Left ventricle myocardium inferior (tissue), 1 donor: Measurements from ENCODE around the gene ANXA1. TPM values are rescaled to one million over a fixed set of nuclear protein-coding genes. Genes with fewer than 3 reads are reported as not detected.

Experiments used
- DNase-seq: peaks from one replicate; pipeline ENCODE4 v3.0.0-alpha.2; 2020
- H3K27ac ChIP-seq: fragments of 200-600 bp; replicated peaks from 2 replicates; pipeline ENCODE4 v1.8.0; 2021
- H3K27me3 ChIP-seq: fragments of 200-600 bp; 2 replicates; pipeline ENCODE4 v1.8.0; 2021; ENCODE audit warnings: low read depth
- H3K36me3 ChIP-seq: fragments of 200-600 bp; 2 replicates; pipeline ENCODE4 v1.8.0; 2021
- H3K4me1 ChIP-seq: fragments of 200-600 bp; 2 replicates; pipeline ENCODE4 v1.8.0; 2021
- H3K4me3 ChIP-seq: fragments of 200-600 bp; 2 replicates; pipeline ENCODE4 v1.8.0; 2021; ENCODE audit warnings: mild to moderate bottlenecking, moderate library complexity
- H3K9me3 ChIP-seq: fragments of 200-600 bp; replicated peaks from 2 replicates; pipeline ENCODE4 v1.8.0; 2021
- CTCF ChIP-seq: fragments of 200-600 bp; IDR thresholded peaks from 2 replicates; pipeline ENCODE4 v1.8.0; 2021; ENCODE audit warnings: antibody characterized with exemption, mild to moderate bottlenecking, borderline replicate concordance
- intact Hi-C: fragments of 100-400 bp; cut with micrococcal nuclease; formaldehyde crosslinking; loops from one replicate; pipeline ENCODE4 v1.11.0; 2022
- total RNA-seq: library from RNA; stranded (reverse); fragmentation: NEBNext Ultra II Directional; extraction: Animal tissue kit (Norgen Biotek cat#: 25700); gene quantifications from one replicate; pipeline ENCODE4 v1.2.1, GENCODE V29; 2021
- donor health status: DM: no; HTN: yes; CAD: no; lungs with severe emphysema.

The ANXA1 gene
- total RNA-seq, 1 donor from 2014 or later: 48.7 TPM

GRCh38 chr9:73133022-73133651 lies 18.5 kb upstream of the ANXA1 start:
- H3K4me3 ChIP-seq: peak overlapping the region; percentile 61
- intact Hi-C loops: no loop called here
- H3K27me3 ChIP-seq: no peaks in the 10 kb centered on the region
- no peak for DNase-seq
- H3K9me3 ChIP-seq: no peaks in the 10 kb centered on the region
- TF ChIP-seq CTCF: no peak
- peaks cover 21% of the 10 kb centered on the region for H3K4me1 ChIP-seq
- peak overlapping the region; percentile 83 for H3K27ac ChIP-seq
- H3K36me3 ChIP-seq: no peaks in the 10 kb centered on the region

DNA sequence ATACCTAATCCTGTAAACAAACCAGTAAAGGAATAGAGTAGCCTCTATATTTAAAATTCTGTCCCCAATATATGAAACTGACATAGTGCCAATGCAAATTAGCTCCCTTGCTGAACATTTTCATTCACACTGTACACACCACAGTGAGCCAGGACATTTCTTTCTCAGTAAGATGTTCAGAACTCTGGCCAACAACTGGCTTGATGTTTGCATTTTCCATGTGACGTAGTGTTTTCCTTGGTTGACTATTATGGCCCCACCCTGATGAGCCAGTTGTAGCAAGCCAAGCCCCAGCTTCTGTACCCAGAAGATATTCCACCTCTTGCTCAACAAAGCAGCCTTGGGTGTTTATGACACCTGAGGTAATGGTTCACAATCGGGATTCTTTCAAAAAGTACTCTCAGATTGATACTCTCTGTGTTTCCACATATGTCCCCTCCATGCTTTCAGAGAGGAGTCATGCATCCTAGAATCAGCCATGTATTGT lies 17.7 kb upstream of the ANXA1 start:
- Histone ChIP-seq H3K27me3 (no peaks in the 10 kb centered on the region), H3K36me3 (no peaks in the 10 kb centered on the region), H3K9me3 (no peaks in the 10 kb centered on the region), H3K27ac (peak overlapping the region; percentile 9), H3K4me1 (peaks cover 21% of the 10 kb centered on the region), H3K4me3 (no peak overlapping the region)
- no peak for DNase-seq
- no peak for TF ChIP-seq CTCF
- intact Hi-C loops: no loop called here

DNA sequence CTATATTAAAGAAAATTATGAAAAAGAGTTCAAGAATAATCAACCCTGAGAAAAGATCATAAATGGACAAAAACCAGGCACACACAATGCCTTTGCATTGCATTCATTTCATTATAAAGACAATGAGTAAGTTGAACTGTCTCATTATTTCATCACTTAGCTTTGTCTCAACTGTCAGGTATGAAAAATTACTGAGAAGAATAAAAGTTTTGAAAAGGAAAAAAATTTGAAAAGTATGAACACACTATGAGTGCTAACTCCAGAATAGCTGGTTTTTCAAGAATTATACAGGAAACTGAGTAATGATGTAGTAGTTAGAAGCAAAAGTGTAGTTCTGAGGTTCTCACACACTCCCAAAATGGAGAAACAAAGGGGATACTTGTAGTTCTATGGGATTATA lies 16.3 kb upstream of the ANXA1 start:
- no peak for DNase-seq
- Histone ChIP-seq H3K36me3 (no peaks in the 10 kb centered on the region), H3K9me3 (no peaks in the 10 kb centered on the region), H3K4me1 (peaks cover 21% of the 10 kb centered on the region), H3K4me3 (no peak overlapping the region), H3K27ac (no peak overlapping the region), H3K27me3 (no peaks in the 10 kb centered on the region)
- TF ChIP-seq CTCF: no peak
- intact Hi-C loops: no loop called here

DNA sequence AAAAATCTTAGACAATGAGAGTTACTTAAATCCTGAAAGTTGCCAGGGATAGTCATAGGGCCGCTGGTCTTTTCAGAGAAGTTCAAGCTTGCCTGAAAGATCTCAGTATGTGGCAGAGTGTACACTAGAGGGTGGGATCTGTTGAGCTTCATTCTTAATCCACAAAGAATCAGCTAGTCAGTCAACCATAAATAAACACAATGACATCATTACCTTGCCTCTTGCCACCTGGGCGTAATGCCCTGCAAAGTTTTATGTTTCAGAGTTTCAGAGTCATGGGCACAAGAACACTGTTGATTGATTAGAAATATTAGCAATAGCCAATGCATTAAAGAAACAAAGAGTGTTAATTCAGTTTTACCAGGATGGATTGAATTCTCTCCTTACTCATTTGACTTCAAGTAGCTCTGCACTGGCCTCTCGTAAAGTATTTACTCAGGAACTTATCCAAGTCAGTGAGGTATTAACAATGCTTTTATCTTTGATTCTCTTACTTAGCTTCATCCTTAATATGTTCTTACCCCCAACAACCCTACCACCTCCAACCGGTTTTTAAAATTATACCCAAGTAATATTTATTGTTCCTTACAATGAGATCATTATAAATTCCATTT lies 14.3 kb upstream of the ANXA1 start:
- Histone ChIP-seq H3K9me3 (no peaks in the 10 kb centered on the region), H3K4me1 (peaks cover 15% of the 10 kb centered on the region), H3K36me3 (no peaks in the 10 kb centered on the region), H3K4me3 (no peak overlapping the region), H3K27me3 (no peaks in the 10 kb centered on the region), H3K27ac (no peak overlapping the region)
- no peak for DNase-seq
- no peak for TF ChIP-seq CTCF
- intact Hi-C loops: no loop called here

- Histone ChIP-seq H3K9me3 (no peaks in the 10 kb centered on the region), H3K4me3 (no peak overlapping the region), H3K36me3 (no peaks in the 10 kb centered on the region), H3K27ac (no peak overlapping the region), H3K4me1 (peaks cover 12% of the 10 kb centered on the region), H3K27me3 (no peaks in the 10 kb centered on the region)
- no peak for TF ChIP-seq CTCF
- DNase-seq: no peak
- intact Hi-C loops: no loop called here
These were observed 13.8 kb upstream of the ANXA1 start for GRCh38 chr9:73137914-73138313.
